ENCODE results near the gene TNIP3.

GRCh38 chr4:121190389-121190788 is 26.3 kb upstream of the TNIP3 start:
- TF ChIP-seq TAF1 (IDR thresholded peaks at IDR 0.05; ENCODE audit: borderline replicate concordance, insufficient read depth, low read length) (no peak), SIN3A (IDR thresholded peaks at IDR 0.05; ENCODE audit: borderline replicate concordance, insufficient read depth, low read length) (no peak), POLR2AphosphoS5 (IDR thresholded peaks at IDR 0.05; ENCODE audit: low read depth, low read length) (no peak)

Measured in PFSK-1 (cell line).